K562 (cell line): ENCODE results near the gene SMCO4. TPM values are rescaled to one million over a fixed set of nuclear protein-coding genes. Genes with fewer than 3 reads are reported as not detected.

Experiments
- ATAC-seq: fragments of 200-7000 bp; cut with Tn5 transposase; 3 replicates; pipeline ENCODE4 v1.9.1; 2020; ENCODE audit warnings: moderate library complexity
- BruUV-seq: library from RNA; stranded (reverse); fragments of 400-500 nt; replicated peaks from 2 replicates; lab custom pipeline; 2021; lab: Mats Ljungman, UMichigan
- CTCF ChIA-PET: fragments of 300-600 bp; formaldehyde crosslinking; extraction: SDS; loops from one replicate; lab custom pipeline; 2021; ENCODE audit warnings: low intra/inter-chr PET ratio; lab: Yijun Ruan, JAX
- POLR2A ChIA-PET: fragments of 300-600, 350-650 bp; sonication (Branson Sonifier 250); formaldehyde crosslinking; extraction: SDS; loops from one replicate; lab custom pipeline; 2021; ENCODE audit warnings: antibody characterized with exemption, inconsistent platforms; lab: Yijun Ruan, JAX
- DNase-seq, 4 experiments: peaks; one replicate each; pipeline versions ENCODE4 v3.0.0 to v3.0.0-alpha.2; 2011 to 2018; ENCODE audit warnings: low spot score in 3 of 4, mixed read lengths in 3 of 4; ENCODE audit errors: extremely low read depth in 1 of 4
- FAIRE-seq: peaks from 2 replicates; lab custom pipeline; 2011; peaks lifted over from hg19 to GRCh38; lab: Jason Lieb, UNC
- H2AFZ ChIP-seq: 2 replicates; pipeline ENCODE4 v1.6.0; 2011; ENCODE audit warnings: low read depth, low read length, control low read depth, inconsistent platforms
- H3K27ac ChIP-seq: fragments of 200-600 bp; 3 replicates; pipeline ENCODE4 v1.8.0; 2011; ENCODE audit warnings: low read depth, mild to moderate bottlenecking, control low read depth, inconsistent platforms, low read length, moderate library complexity, mixed read lengths; ENCODE audit errors: extremely low read depth
- H3K27me3 ChIP-seq, 2 experiments: fragments of 300-600 bp in 1 of 2; 2 replicates in 1 of 2; 3 replicates in 1 of 2; pipeline versions ENCODE4 v1.6.0 to v1.8.0; 2011; ENCODE audit warnings: inconsistent platforms in 2 of 2, low read length in 2 of 2, mild to moderate bottlenecking in 1 of 2, mixed read lengths in 1 of 2, moderate library complexity in 1 of 2; ENCODE audit not compliant: control insufficient read depth in 2 of 2, insufficient read depth in 2 of 2
- H3K36me3 ChIP-seq: fragments of 300-600 bp; 3 replicates; pipeline ENCODE4 v1.8.0; 2011; ENCODE audit warnings: mild to moderate bottlenecking, low read length, inconsistent platforms; ENCODE audit not compliant: control insufficient read depth, insufficient read depth
- H3K4me1 ChIP-seq, 2 experiments: fragments of 200-600 bp in 1 of 2; replicated peaks in 1 of 2; 2 replicates in 1 of 2; 3 replicates in 1 of 2; pipeline versions ENCODE4 v1.5.1 to v1.8.0; 2011; ENCODE audit warnings: inconsistent platforms in 2 of 2, low read length in 2 of 2, mild to moderate bottlenecking in 1 of 2, mixed read lengths in 1 of 2, moderate library complexity in 1 of 2; ENCODE audit not compliant: control insufficient read depth in 2 of 2, insufficient read depth in 2 of 2
- H3K4me2 ChIP-seq: 2 replicates; pipeline ENCODE4 v1.6.1; 2011; ENCODE audit warnings: low read length, control low read depth, inconsistent platforms, mixed read lengths; ENCODE audit not compliant: insufficient read depth
- H3K4me3 ChIP-seq: fragments of 200-600 bp; sonication (generic), shearing (Covaris generic); 2 replicates; pipeline ENCODE4 v1.5.1; 2016; ENCODE audit warnings: control low read depth, inconsistent platforms
- H3K79me2 ChIP-seq: fragments of 200-600 bp; 3 replicates; pipeline ENCODE4 v1.8.0; 2011; ENCODE audit warnings: low read length, inconsistent platforms; ENCODE audit not compliant: control insufficient read depth, insufficient read depth
- H3K9ac ChIP-seq, 2 experiments: 2 replicates each; pipeline versions ENCODE4 v1.6.0 to v1.6.1; 2011; ENCODE audit warnings: low read depth in 2 of 2, low read length in 2 of 2, control low read depth in 1 of 2, inconsistent platforms in 1 of 2, mild to moderate bottlenecking in 1 of 2, mixed read lengths in 1 of 2; ENCODE audit not compliant: insufficient read depth in 1 of 2
- H3K9me1 ChIP-seq: one replicate; pipeline ENCODE4 v1.6.0; 2011; ENCODE audit warnings: inconsistent platforms, mild to moderate bottlenecking, low read length, moderate library complexity; ENCODE audit not compliant: control insufficient read depth, insufficient read depth
- H3K9me3 ChIP-seq: replicated peaks from 2 replicates; pipeline ENCODE4 v1.5.1; 2011; ENCODE audit warnings: low read depth, low read length, inconsistent platforms; ENCODE audit not compliant: control insufficient read depth, insufficient read depth
- H4K20me1 ChIP-seq: replicated peaks from 2 replicates; pipeline ENCODE4 v1.6.1; 2011; ENCODE audit warnings: low read length, inconsistent platforms, mixed read lengths; ENCODE audit not compliant: control insufficient read depth, insufficient read depth
- E2F5 ChIP-seq: sonication (generic); formaldehyde crosslinking; IDR thresholded peaks from 2 replicates; pipeline ENCODE4 v1.8.0; 2022; ENCODE audit warnings: mild to moderate bottlenecking, missing genetic modification reagents
- ETV1 ChIP-seq: fragments of 450-650 bp; conservative IDR thresholded peaks from 2 replicates; pipeline ENCODE4 v1.6.1; 2016; ENCODE audit warnings: missing genetic modification characterization, control low read depth, low read depth, missing compliant biosample characterization
- HMBOX1 ChIP-seq: sonication (generic); IDR thresholded peaks from 2 replicates; pipeline ENCODE4 v1.6.1; 2016
- MAFK ChIP-seq: IDR thresholded peaks from 2 replicates; pipeline ENCODE4 v1.6.1; 2011; ENCODE audit warnings: low read length, improper control_type of control experiment
- NR4A1 ChIP-seq, 2 experiments: fragments of 250-450 bp in 1 of 2; fragments of 450-650 bp in 1 of 2; sonication (Bioruptor Pico) in 1 of 2; IDR thresholded peaks; 2 replicates each; pipeline versions ENCODE4 v1.4.0 to v1.6.1; 2016 to 2020; ENCODE audit warnings: mild to moderate bottlenecking in 2 of 2, missing compliant biosample characterization in 1 of 2, missing genetic modification characterization in 1 of 2, moderate library complexity in 1 of 2
- RBM25 ChIP-seq: fragments of 200-400 bp; formaldehyde crosslinking; IDR thresholded peaks from 2 replicates; pipeline ENCODE4 v1.6.1; 2018; ENCODE audit warnings: low read length, low read depth, moderate library complexity; ENCODE audit not compliant: severe bottlenecking
- U2AF1 ChIP-seq: fragments of 200-400 bp; formaldehyde crosslinking; optimal IDR thresholded peaks from 2 replicates; pipeline ENCODE3; 2017; ENCODE audit warnings: mild to moderate bottlenecking, low read depth, low read length, moderate library complexity
- U2AF2 ChIP-seq: fragments of 200-400 bp; formaldehyde crosslinking; optimal IDR thresholded peaks from 2 replicates; pipeline ENCODE3; 2017; ENCODE audit warnings: low read depth, mild to moderate bottlenecking, low read length
- VEZF1 ChIP-seq: fragments of 200-800 bp; sonication (Bioruptor generic); IDR thresholded peaks from 2 replicates; pipeline ENCODE4 v1.6.1; 2017; ENCODE audit warnings: missing genetic modification characterization, missing compliant biosample characterization
- WGBS: fragments of 100-300 bp; shearing (Covaris generic); methylation state at CpG from one replicate; pipeline ENCODE4 v1.1.6; 2016; ENCODE audit warnings: low coverage, mixed read lengths; ENCODE audit not compliant: insufficient coverage; ENCODE audit errors: missing lambda C conversion rate; 5-methylcytosine and 5-hydroxymethylcytosine counted together
- in situ Hi-C: fragments of 300-500 bp; cut with MboI; formaldehyde crosslinking; loops from 4 replicates; pipeline ENCODE4 v1.15.0; 2018; ENCODE audit warnings: inconsistent platforms, mixed read lengths
- intact Hi-C: fragments of 100-400 bp; cut with micrococcal nuclease; formaldehyde crosslinking; loops from 2 replicates; pipeline ENCODE4 v1.14.2; 2022
- polyA plus RNA-seq, 8 experiments: library from polyadenylated mRNA; depleted of rRNA in 4 of 8; stranded (reverse) in 5 of 8; unstranded in 3 of 8; fragments of >200 nt; fragmentation: Nextera tagmentation in 2 of 8; fragmentation: Illumina TruSeq in 1 of 8; extraction: Ambion mirVana in 2 of 8; extraction: Trizol in 1 of 8; gene quantifications; 2 replicates each; pipeline versions ENCODE4 v1.2.1 to v1.2.3, GENCODE V29; 2011 to 2014; ENCODE audit warnings: inconsistent platforms in 1 of 8, missing spikeins in 1 of 8
- total RNA-seq, 7 experiments: library from RNA; depleted of rRNA in 6 of 7; stranded (reverse); fragments of >200 nt in 6 of 7; fragmentation: Illumina TruSeq in 2 of 7; extraction: Trizol in 2 of 7; gene quantifications; 2 replicates each; pipeline versions ENCODE4 v1.2.1 to v1.2.3, GENCODE V29; 2011 to 2021; ENCODE audit warnings: low replicate concordance in 1 of 7

Gene SMCO4
- total and polyA plus RNA-seq, 9 of the 15 experiments (the other 6 are each of a cell fraction or from before 2014, with no cell fraction given): 1.8 to 27.8 (median 15.3) TPM

- no peak for TF ChIP-seq U2AF2
- no peak for TF ChIP-seq MAFK
- no peak for TF ChIP-seq E2F5 (CRISPR knock-in tag)
- no peak for TF ChIP-seq U2AF1
- TF ChIP-seq VEZF1 (CRISPR knock-in tag): no peak
These were observed 27.7 kb downstream of the SMCO4 start (continued) for GRCh38 chr11:93515441-93516025.

- H3K9me3 ChIP-seq: no peaks in the 10 kb centered on the region
- no peak overlapping the region for H3K4me3 ChIP-seq
- H4K20me1 ChIP-seq: peaks cover 3% of the 10 kb centered on the region; the same call in 1 of the 2 replicates
- TF ChIP-seq ETV1 (no peak), RBM25 (peak; percentile 60), NR4A1 (CRISPR knock-in tag; IDR thresholded peaks at IDR 0.05) (no peak), NR4A1 (tag; IDR thresholded peaks at IDR 0.05) (no peak), HMBOX1 (no peak)
- H3K4me1 ChIP-seq: no peaks in the 10 kb centered on the region
- H3K27me3 ChIP-seq: no peaks in the 10 kb centered on the region
- ChIA-PET CTCF (no interaction called here), POLR2A (no interaction called here)
- H3K4me2 ChIP-seq: no peak overlapping the region
- in situ Hi-C loops (no loop called here), intact Hi-C loops (no loop called here)
- H3K9ac ChIP-seq: no peak overlapping the region
- FAIRE-seq (no peak), ATAC-seq (no peak), DNase-seq (no peak)
- 36% methylated on average over 4 of the region's 4 CpGs for WGBS
- H3K9me1 ChIP-seq: no peaks in the 10 kb centered on the region
- no peak overlapping the region for H3K27ac ChIP-seq
- H3K36me3 ChIP-seq: no peaks in the 10 kb centered on the region
- H3K79me2 ChIP-seq: no peaks in the 10 kb centered on the region
- BruUV-seq: no TSS peak
- no peak overlapping the region for H2AFZ ChIP-seq
These were observed 28.5 kb downstream of the SMCO4 start for GRCh38 chr11:93514712-93515111.
